Raji (cell line): ENCODE measurements around the gene CAMK4.

Experiments
- POLR2A ChIP-seq: IDR thresholded peaks from 2 replicates; pipeline ENCODE4 v1.6.1; 2011; ENCODE audit warnings: low read depth, low read length, control low read depth; ENCODE audit not compliant: insufficient read depth

Gene CAMK4

GRCh38 chr5:111224561-111225345 lies 569 bp downstream of the CAMK4 start:
- no peak for TF ChIP-seq POLR2A

GRCh38 chr5:111225926-111226325 lies 1.7 kb downstream of the CAMK4 start:
- no peak for TF ChIP-seq POLR2A

GRCh38 chr5:111226556-111226955 lies 2.4 kb downstream of the CAMK4 start:
- TF ChIP-seq POLR2A, result no peak

- no peak for TF ChIP-seq POLR2A
Observed at GRCh38 chr5:111227226-111227782, 3.1 kb downstream of the CAMK4 start.

GRCh38 chr5:111227801-111228200 lies 3.6 kb downstream of the CAMK4 start:
- no peak for TF ChIP-seq POLR2A

GRCh38 chr5:111228520-111229220 lies 4.5 kb downstream of the CAMK4 start:
- TF ChIP-seq POLR2A, result no peak

GRCh38 chr5:111229221-111229835 lies 5.1 kb downstream of the CAMK4 start:
- no peak for TF ChIP-seq POLR2A

- TF ChIP-seq POLR2A, result no peak
Observed at GRCh38 chr5:111229871-111230810, 6.0 kb downstream of the CAMK4 start.

- no peak for TF ChIP-seq POLR2A
Observed at GRCh38 chr5:111231119-111231518, 6.9 kb downstream of the CAMK4 start.

- no peak for TF ChIP-seq POLR2A
Observed at GRCh38 chr5:111232311-111233051, 8.3 kb downstream of the CAMK4 start.

GRCh38 chr5:111233052-111233374 lies 8.8 kb downstream of the CAMK4 start:
- TF ChIP-seq POLR2A, result no peak

- TF ChIP-seq POLR2A, result no peak
Observed at GRCh38 chr5:111234125-111234524, 9.9 kb downstream of the CAMK4 start.

GRCh38 chr5:111235635-111236034 lies 11.5 kb downstream of the CAMK4 start:
- no peak for TF ChIP-seq POLR2A

GRCh38 chr5:111236348-111236747 lies 12.2 kb downstream of the CAMK4 start:
- no peak for TF ChIP-seq POLR2A
